Measurements from ENCODE around the gene LRRC43. TPM values are rescaled to one million over a fixed set of nuclear protein-coding genes. Genes with fewer than 3 reads are reported as not detected.

LRRC43 gene
- total and polyA plus RNA-seq, 2 experiments from 2014 or later, result 0.45 TPM; not detected in 1

GRCh38 chr12:122183588-122183940 lies 641 bp downstream of the LRRC43 start (continued):
- no peak for TF ChIP-seq REST (IDR thresholded peaks at IDR 0.05; ENCODE audit: unreplicated experiment)
- no peak for TF ChIP-seq ZNF331 (CRISPR knock-in tag; IDR thresholded peaks at IDR 0.05; ENCODE audit: low read depth)
- no peak for TF ChIP-seq NANOG (IDR thresholded peaks at IDR 0.05; ENCODE audit: borderline replicate concordance)

- no peaks in the 10 kb centered on the region for H3K36me3 Mint-ChIP-seq (ENCODE audit: low read depth)
- Histone ChIP-seq H2AFZ (no peak overlapping the region; the same call in 1 of the 2 replicates), H3K4me1 (ENCODE audit: insufficient read depth) (no peaks in the 10 kb centered on the region), H3F3A (replicated peaks; ENCODE audit: low read depth) (no peaks in the 10 kb centered on the region), H3K9me2 (ENCODE audit: insufficient read depth) (no peaks in the 10 kb centered on the region), H3K36me3 (ENCODE audit: insufficient read depth) (no peaks in the 10 kb centered on the region), H4K20me1 (replicated peaks; ENCODE audit: insufficient read depth) (no peaks in the 10 kb centered on the region), H3K27ac (ENCODE audit: low read depth) (no peak overlapping the region), H3K4me2 (no peak overlapping the region), H3K79me2 (replicated peaks; ENCODE audit: insufficient read depth) (no peaks in the 10 kb centered on the region), H3K27me3 (ENCODE audit: insufficient read depth) (peaks cover 16% of the 10 kb centered on the region), H3K4me3 (no peak overlapping the region)
- no peaks in the 10 kb centered on the region for H3K9me3 Mint-ChIP-seq
- peaks cover 24% of the 10 kb centered on the region for H3K27me3 Mint-ChIP-seq (ENCODE audit: insufficient read depth, low read depth, poor library complexity)
- TF ChIP-seq ETS1 (IDR thresholded peaks at IDR 0.05), result no peak
- no peak for TF ChIP-seq ZNF114 (CRISPR knock-in tag; IDR thresholded peaks at IDR 0.05)
- TF ChIP-seq EZH2phosphoT487 (IDR thresholded peaks at IDR 0.05; ENCODE audit: unreplicated experiment), result no peak
- no peak for TF ChIP-seq CTCF (conservative IDR thresholded peaks at IDR 0.05; ENCODE audit: low read depth in 2 of 2)
- no peak for TF ChIP-seq NANOG (IDR thresholded peaks at IDR 0.05; ENCODE audit: borderline replicate concordance)
- TF ChIP-seq POLR2AphosphoS5 (IDR thresholded peaks at IDR 0.05; ENCODE audit: low read depth), result no peak
- no peak for TF ChIP-seq REST (IDR thresholded peaks at IDR 0.05; ENCODE audit: unreplicated experiment)
- no peak for TF ChIP-seq EZH2 (IDR thresholded peaks at IDR 0.05; ENCODE audit: low read depth, unreplicated experiment)
- TF ChIP-seq CREB1 (CRISPR knock-in tag; IDR thresholded peaks at IDR 0.05; ENCODE audit: low read depth), result no peak
- TF ChIP-seq STAT1 (IDR thresholded peaks at IDR 0.05; ENCODE audit: unreplicated experiment), result no peak
- H3K27ac Mint-ChIP-seq, result no peak overlapping the region
- ATAC-seq (no peak), DNase-seq (ENCODE audit: low spot score) (no peak)
- peak overlapping the region; percentile 72 for H3K4me3 Mint-ChIP-seq
- peaks cover 6% of the 10 kb centered on the region; the same call in 2 of the 3 replicates for H3K4me1 Mint-ChIP-seq
Observed at GRCh38 chr12:122184517-122184916, 1.6 kb downstream of the LRRC43 start.

Data from GM23338 (cell line).